Thoracic aorta (tissue), 2 donors: ENCODE results near the gene RPS3. TPM values are rescaled to one million over a fixed set of nuclear protein-coding genes. Genes with fewer than 3 reads are reported as not detected.
A peak's percentile ranks its signal among the peaks of the same experiment; 100 is the strongest.
"Not testable (repeated sequence)": the region's sequence is repeated elsewhere in the genome, so short reads cannot be mapped to it uniquely, and the experiment has no call there.

Experiments
- ATAC-seq: fragments of 150-250 bp; one replicate; pipeline ENCODE4 v1.8.0; 2017; ENCODE audit warnings: low read depth; ENCODE audit not compliant: insufficient number of reproducible peaks, low FRiP score
- DNase-seq: peaks from one replicate; pipeline ENCODE4 v3.0.0-alpha.2; 2020; ENCODE audit warnings: low spot score
- H3K27ac ChIP-seq, 2 donors: fragments of 200-600 bp; sonication (generic); 1 replicate in 1 of 2; 2 replicates in 1 of 2; pipeline ENCODE4 v1.5.1; 2016; ENCODE audit warnings: mild to moderate bottlenecking in 2 of 2, moderate library complexity in 2 of 2
- H3K27me3 ChIP-seq: fragments of 200-600 bp; sonication (generic); replicated peaks from 2 replicates; pipeline ENCODE4 v1.6.0; 2016; ENCODE audit warnings: mild to moderate bottlenecking; ENCODE audit not compliant: insufficient read depth
- H3K36me3 ChIP-seq: fragments of 200-600 bp; sonication (generic); one replicate; pipeline ENCODE4 v1.5.1; 2016
- H3K4me1 ChIP-seq, 2 donors: fragments of 200-600 bp; sonication (generic); 1 replicate in 1 of 2; 2 replicates in 1 of 2; pipeline versions ENCODE4 v1.5.1 to v1.6.0; 2016; ENCODE audit warnings: low read depth in 2 of 2, mild to moderate bottlenecking in 1 of 2; ENCODE audit not compliant: control insufficient read depth in 1 of 2
- H3K4me3 ChIP-seq: fragments of 200-600 bp; sonication (generic); 2 replicates; pipeline ENCODE4 v1.5.1; 2016; ENCODE audit warnings: mild to moderate bottlenecking
- H3K9me3 ChIP-seq: fragments of 200-600 bp; sonication (generic); 2 replicates; pipeline ENCODE4 v1.5.1; 2016
- CTCF ChIP-seq: fragments of 200-600 bp; sonication (generic); IDR thresholded peaks from one replicate; pipeline ENCODE4 v1.5.1; 2019; ENCODE audit warnings: antibody characterized with exemption
- total RNA-seq, 2 donors: library from RNA; depleted of rRNA; stranded (reverse); fragments of >200 nt; gene quantifications; one replicate each; pipeline versions ENCODE4 v1.1.0 to v1.2.3, GENCODE V29; 2016

Gene RPS3
- total RNA-seq, 2 donors from 2014 or later: 560 to 708 TPM

DNA sequence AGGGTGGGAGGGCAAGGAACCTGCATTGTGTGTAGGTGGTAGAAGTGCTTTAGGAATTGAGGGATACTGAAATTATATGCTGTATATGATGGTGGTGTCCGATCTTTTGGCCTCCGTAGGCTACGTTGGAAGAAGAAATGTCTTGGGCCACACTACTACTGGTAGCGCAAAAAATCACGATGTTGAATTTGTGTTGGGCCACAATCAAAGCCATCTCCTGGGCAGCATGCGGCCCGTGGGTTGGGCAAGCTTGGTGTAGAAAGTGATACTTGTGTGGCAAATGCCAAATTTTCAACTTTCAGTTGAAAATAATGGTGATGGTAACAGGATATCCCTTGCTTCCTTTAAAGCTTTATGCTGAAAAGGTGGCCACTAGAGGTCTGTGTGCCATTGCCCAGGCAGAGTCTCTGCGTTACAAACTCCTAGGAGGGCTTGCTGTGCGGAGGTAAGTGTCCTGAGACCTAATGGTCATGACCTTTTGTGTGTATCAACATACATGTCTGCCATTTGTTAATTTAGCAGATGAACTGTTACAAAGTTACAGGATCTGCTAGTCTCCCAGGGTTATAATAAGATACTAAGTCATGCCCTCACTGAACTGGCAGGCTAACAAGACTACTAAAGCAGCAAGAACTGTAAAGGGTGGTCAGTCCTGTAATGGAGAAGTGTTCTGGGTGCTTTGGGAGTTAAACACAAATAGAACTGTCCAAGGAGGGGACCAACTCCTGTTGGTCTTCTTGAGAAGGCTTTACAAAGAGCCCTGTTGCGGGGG, 2.9 kb downstream of the RPS3 start:
- Histone ChIP-seq H3K4me1 (peaks cover 5 to 23% of the 10 kb centered on the region in 2 donors), H3K9me3 (no peaks in the 10 kb centered on the region), H3K27me3 (no peaks in the 10 kb centered on the region), H3K4me3 (no peak overlapping the region), H3K27ac (no peak overlapping the region), H3K36me3 (peaks cover 47% of the 10 kb centered on the region)
- no peak for ATAC-seq
- no peak for DNase-seq
- TF ChIP-seq CTCF: no peak

DNA sequence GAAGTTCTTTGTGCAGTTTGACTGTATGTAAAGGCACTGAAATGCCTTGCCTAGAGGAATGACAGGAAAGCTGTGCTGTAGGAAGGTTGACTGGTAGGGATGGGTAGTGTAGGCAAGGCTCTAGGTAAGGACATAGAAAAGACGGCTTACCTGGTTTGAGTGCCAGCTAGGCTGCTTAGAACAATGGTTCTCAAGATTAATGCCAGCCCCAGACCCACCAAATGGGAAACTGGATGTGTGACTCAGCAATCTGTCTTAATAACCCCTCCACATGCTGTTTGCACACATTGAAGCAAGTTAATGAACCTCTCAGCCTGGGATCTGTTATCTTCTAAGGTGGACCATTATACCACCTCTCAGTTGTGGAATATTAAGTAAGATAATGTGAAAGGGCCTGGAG, 3.7 kb downstream of the RPS3 start:
- Histone ChIP-seq H3K9me3 (no peaks in the 10 kb centered on the region), H3K36me3 (peaks cover 47% of the 10 kb centered on the region), H3K4me3 (no peak overlapping the region), H3K27ac (no peak overlapping the region), H3K4me1 (peaks cover 5 to 23% of the 10 kb centered on the region in 2 donors), H3K27me3 (no peaks in the 10 kb centered on the region)
- ATAC-seq (no peak), DNase-seq (no peak)
- no peak for TF ChIP-seq CTCF

DNA sequence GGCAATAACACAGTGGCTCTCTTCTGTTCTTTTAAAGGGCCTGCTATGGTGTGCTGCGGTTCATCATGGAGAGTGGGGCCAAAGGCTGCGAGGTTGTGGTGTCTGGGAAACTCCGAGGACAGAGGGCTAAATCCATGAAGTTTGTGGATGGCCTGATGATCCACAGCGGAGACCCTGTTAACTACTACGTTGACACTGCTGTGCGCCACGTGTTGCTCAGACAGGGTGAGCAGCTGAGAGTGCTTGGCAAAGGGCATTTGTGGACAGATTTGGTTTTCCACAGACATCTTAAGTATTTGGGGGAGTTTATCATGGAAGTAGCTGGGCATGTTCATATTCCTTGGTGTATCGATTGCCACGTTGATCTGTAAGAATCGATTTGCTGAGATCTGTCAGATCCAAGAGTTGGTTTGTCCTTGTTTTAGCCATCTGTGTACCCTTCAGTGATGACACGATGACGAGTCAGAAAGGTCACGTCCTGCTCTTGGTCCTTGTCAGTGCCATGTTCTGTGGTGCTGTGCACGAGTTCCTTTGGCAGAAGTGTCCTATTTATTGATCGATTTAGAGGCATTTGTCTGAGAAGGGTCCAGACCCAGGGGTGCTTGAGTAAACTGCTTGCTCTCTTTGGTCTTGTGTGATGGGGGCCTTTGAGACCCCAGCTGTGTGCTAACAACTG, 4.8 kb downstream of the RPS3 start:
- ATAC-seq (no peak), DNase-seq (no peak)
- Histone ChIP-seq H3K27ac (no peak overlapping the region), H3K4me3 (no peak overlapping the region), H3K9me3 (no peaks in the 10 kb centered on the region), H3K27me3 (no peaks in the 10 kb centered on the region), H3K36me3 (peaks cover 47% of the 10 kb centered on the region), H3K4me1 (peaks cover 5 to 23% of the 10 kb centered on the region in 2 donors)
- TF ChIP-seq CTCF: no peak

- Histone ChIP-seq H3K36me3 (peaks cover 42% of the 10 kb centered on the region), H3K27me3 (no peaks in the 10 kb centered on the region), H3K9me3 (no peaks in the 10 kb centered on the region), H3K4me3 (no peak overlapping the region), H3K4me1 (peaks cover 5 to 9% of the 10 kb centered on the region in 2 donors), H3K27ac (no peak overlapping the region)
- TF ChIP-seq CTCF: no peak
- DNase-seq (no peak), ATAC-seq (no peak)
Measured at GRCh38 chr11:75406338-75406777, 7.0 kb downstream of the RPS3 start.

- TF ChIP-seq CTCF: no peak
- Histone ChIP-seq H3K27ac (no peak overlapping the region), H3K4me3 (no peak overlapping the region), H3K36me3 (peaks cover 30% of the 10 kb centered on the region), H3K9me3 (no peaks in the 10 kb centered on the region), H3K4me1 (no peaks in the 10 kb centered on the region), H3K27me3 (no peaks in the 10 kb centered on the region)
- no peak for ATAC-seq
- no peak for DNase-seq
Measured at GRCh38 chr11:75408957-75409219, 9.6 kb downstream of the RPS3 start.

DNA sequence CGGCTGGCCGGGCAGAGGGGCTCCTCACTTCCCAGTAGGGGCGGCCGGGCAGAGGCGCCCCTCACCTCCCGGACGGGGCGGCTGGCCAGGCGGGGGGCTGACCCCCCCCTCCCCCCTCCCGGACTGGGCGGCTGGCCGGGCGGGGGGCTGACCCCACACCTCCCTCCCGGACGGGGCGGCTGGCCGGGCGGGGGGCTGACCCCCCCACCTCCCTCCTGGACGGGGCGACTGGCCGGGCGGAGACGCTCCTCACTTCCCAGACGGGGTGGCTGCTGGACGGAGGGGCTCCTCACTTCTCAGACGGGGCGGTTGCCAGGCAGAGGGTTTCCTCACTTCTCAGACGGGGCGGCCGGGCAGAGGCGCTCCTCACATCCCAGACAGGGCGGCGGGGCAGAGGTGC, 10.7 kb downstream of the RPS3 start:
- H3K36me3 ChIP-seq: peaks cover 19% of the 10 kb centered on the region
- H3K27me3 ChIP-seq, H3K9me3 ChIP-seq, ATAC-seq, H3K4me1 ChIP-seq, H3K4me3 ChIP-seq, DNase-seq, H3K27ac ChIP-seq: not testable (repeated sequence)

DNA sequence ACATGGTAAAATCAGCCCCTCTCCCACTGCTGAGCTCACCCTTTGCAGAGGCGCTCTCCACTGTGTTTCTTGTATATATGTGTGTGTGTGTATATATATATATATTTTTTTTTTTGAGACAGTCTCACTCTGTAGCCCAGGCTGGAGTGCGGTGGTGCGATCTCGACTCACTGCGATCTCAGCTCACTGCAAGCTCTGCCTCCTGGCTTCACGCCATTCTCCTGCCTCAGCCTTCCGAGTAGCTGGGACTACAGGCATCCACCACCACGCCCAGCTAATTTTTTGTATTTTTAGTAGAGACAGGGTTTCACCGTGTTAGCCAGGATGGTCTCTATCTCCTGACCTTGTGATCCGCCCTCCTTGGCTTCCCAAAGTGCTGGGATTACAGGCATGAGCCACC, 13.8 kb downstream of the RPS3 start:
- not testable (repeated sequence) for DNase-seq, H3K4me3 ChIP-seq, ATAC-seq, H3K27me3 ChIP-seq, H3K9me3 ChIP-seq, H3K36me3 ChIP-seq
- Histone ChIP-seq H3K27ac (peak overlapping the region in 1 of 2 donors; percentile 15), H3K4me1 (peaks cover 6 to 10% of the 10 kb centered on the region in 2 donors)
